ENCODE measurements around the gene FRRS1.

FRRS1 gene

DNA sequence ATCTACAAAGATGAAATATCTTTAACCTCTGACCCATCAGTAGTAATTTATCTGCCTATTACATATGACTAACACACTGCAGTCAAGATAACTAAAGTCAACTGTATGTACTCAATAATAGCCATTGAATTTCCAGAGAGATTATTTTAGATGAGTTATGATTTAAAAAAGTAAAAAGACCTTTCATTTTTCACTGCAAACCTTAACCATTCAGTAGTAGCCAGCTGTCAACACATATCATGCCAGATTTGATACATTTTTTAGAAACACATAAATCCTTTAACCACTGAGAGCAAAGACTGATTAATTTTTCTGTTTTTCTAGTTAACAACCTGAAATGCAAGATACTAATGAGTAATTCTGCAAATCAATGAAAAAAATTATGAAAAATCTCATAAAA lies 89.6 kb downstream of the FRRS1 start:
- no peak for DNase-seq (ENCODE audit: low read depth)

- no peak for DNase-seq (ENCODE audit: low read depth)
Observed at GRCh38 chr1:99675994-99676393, 90.4 kb downstream of the FRRS1 start.

DNA sequence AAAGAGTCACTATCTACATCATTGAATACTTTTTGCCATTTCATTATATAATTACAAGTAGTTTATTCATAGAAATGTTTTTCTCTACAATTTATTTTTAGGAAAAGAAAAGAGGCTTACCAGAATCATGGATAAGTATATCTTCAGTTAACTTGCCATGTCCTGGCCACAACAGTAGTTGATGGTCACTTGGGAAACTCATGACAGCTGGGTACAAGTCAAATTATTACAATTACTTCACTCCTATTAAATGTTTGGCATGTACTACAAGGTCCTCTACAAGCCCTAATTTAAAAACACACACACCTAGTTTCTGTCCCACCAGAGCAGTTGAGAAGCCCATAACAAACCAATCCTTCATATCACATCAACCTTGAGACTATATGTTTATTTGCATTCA lies 91.1 kb downstream of the FRRS1 start:
- DNase-seq (ENCODE audit: low read depth): no peak

DNA sequence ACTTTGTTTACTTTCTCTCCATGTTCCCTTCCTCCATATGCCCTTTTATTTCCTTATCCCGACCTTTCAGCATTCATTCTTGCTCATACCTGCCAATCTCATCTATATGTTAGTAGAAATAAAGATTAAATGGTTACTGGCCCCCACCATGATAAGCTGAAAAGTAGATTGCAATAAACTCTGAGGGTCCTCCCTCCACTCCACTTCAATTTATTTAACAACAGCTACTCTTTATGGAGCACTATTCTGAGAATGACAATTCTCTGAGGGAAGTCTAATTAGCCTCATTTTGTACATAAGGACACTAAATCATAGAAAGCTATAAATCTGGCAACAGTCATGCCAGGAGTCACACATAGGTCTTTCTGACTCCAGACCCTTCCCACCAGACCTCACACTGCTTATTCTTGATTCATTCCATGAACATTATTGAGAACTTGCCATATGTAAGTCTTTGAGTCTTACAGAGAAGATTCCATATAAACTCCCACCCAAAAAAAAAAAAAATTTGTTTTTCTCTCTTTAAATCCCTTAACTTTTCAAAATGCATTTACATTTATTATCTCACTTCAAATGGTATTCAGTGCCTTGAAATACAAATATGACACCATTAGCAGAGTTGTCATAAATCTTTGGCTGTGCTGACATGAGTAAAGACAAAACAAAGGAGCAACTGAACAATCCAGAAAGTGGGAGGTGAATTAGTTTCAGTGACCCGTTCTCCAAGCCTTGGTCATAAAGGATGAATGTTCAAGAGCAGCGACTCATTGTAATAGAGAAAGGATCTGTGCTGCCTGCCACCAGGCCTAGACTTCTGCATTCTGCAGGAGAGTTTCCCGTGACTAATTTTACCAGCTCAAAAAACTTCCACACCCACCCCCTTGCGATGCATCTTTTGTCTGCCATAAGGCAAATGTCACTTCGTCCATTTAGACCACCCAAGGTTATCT lies 92.0 kb downstream of the FRRS1 start:
- DNase-seq (ENCODE audit: low read depth): no peak

- DNase-seq (ENCODE audit: low read depth): no peak
Observed at GRCh38 chr1:99673315-99673714, 93.1 kb downstream of the FRRS1 start.

- DNase-seq (ENCODE audit: low read depth): no peak
Observed at GRCh38 chr1:99672530-99673213, 93.8 kb downstream of the FRRS1 start.

- DNase-seq (ENCODE audit: low read depth): no peak
Observed at GRCh38 chr1:99672038-99672437, 94.4 kb downstream of the FRRS1 start.

GRCh38 chr1:99670583-99670982 lies 95.9 kb downstream of the FRRS1 start:
- DNase-seq (ENCODE audit: low read depth): no peak

DNA sequence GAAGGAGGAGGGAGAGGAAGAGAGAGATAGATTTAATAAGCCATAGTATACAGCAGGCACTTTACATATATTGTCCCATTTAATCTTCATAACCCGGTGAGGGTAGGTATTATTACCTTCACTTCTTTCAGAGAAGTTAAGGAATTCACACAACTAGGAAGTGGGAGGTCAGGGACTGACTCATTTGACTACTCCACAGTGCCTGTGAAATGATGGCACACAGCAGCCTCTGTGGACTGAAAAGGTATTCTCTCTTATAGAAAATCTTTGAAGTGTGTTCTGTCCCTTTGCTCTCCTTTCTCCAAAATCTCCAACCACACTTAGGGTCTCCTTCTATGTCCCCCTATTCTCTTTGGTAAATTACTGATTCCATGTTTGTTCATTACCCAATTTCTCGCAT lies 96.6 kb downstream of the FRRS1 start:
- DNase-seq (ENCODE audit: low read depth): no peak

- DNase-seq (ENCODE audit: low read depth): no peak
Observed at GRCh38 chr1:99669376-99669775, 97.1 kb downstream of the FRRS1 start.

GRCh38 chr1:99665212-99665611 lies 101.2 kb downstream of the FRRS1 start:
- no peak for DNase-seq (ENCODE audit: low read depth)

- DNase-seq (ENCODE audit: low read depth): no peak
Observed at GRCh38 chr1:99663501-99663900, 102.9 kb downstream of the FRRS1 start.

DNA sequence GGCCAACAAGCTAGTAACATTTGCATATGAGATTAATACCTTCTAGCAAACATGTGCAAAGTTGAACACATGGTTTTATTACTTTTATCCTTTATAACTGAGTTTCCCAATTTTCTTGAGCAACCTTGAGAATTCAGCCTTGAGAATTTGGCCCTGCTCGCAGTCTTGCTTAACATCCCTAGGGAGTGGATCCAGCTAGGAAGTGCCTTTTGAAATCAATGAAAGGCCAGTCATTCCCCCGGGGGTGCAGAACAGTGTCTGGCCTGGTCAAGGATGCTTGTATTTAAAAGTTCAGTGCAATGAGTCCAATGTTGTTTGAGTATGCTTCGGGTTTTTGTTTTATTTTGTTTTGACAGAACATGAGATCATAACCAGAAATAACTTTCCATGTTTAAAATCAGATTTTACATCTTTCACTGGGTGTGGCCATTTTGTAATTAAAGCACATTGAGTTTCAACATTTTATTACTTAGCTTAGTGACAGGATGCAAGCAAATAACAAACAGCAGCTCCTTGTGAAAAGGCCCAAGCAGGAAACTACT lies 103.8 kb downstream of the FRRS1 start:
- no peak for DNase-seq (ENCODE audit: low read depth)

GRCh38 chr1:99661780-99662179 lies 104.7 kb downstream of the FRRS1 start:
- no peak for DNase-seq (ENCODE audit: low read depth)

DNA sequence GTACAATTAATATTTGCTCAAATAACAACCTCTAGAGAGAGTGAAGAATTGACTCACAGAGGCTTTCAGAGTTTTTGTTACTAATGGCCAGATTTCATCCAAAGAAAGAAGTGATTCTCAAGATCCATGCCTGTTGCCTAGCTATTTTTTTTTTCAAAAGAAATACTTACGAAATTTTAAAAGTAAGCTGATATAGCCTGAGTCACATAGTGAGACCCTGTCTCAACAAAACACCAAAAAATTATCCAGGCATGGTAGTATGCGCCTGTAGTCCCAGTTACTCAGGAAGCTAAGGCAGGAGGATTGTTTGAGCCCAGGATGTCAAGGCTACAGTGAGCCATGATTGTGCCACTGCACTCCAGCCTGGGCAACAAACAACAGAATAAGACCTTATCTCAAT lies 105.9 kb downstream of the FRRS1 start:
- no peak for DNase-seq (ENCODE audit: low read depth)

- no peak for DNase-seq (ENCODE audit: low read depth)
Observed at GRCh38 chr1:99659755-99660210, 106.7 kb downstream of the FRRS1 start.

Measured in activated T-cell treated with anti-CD3 and anti-CD28 coated beads for 1 hour (primary cell).